Vagina (tissue), 2 donors: ENCODE data around the gene CES5A. TPM values are rescaled to one million over a fixed set of nuclear protein-coding genes. Genes with fewer than 3 reads are reported as not detected.
A peak's percentile ranks its signal among the peaks of the same experiment; 100 is the strongest.

ENCODE experiments used
- DNase-seq, 2 donors: peaks; one replicate each; pipeline ENCODE4 v3.0.0-alpha.2; 2017; ENCODE audit errors: extremely low spot score in 2 of 2
- H3K27ac ChIP-seq: fragments of 200-600 bp; sonication (generic); one replicate; pipeline ENCODE4 v1.5.1; 2019
- H3K27me3 ChIP-seq: fragments of 200-600 bp; sonication (generic); one replicate; pipeline ENCODE4 v1.5.1; 2019
- H3K36me3 ChIP-seq, 2 donors: fragments of 200-600 bp; sonication (generic); one replicate each; pipeline ENCODE4 v1.5.1; 2017 to 2019
- H3K4me1 ChIP-seq: fragments of 200-600 bp; sonication (generic); one replicate; pipeline ENCODE4 v1.5.1; 2019
- H3K4me3 ChIP-seq, 2 donors: fragments of 200-600 bp; sonication (generic); 1 replicate in 1 of 2; 2 replicates in 1 of 2; pipeline ENCODE4 v1.5.1; 2016 to 2019
- H3K9me3 ChIP-seq: fragments of 200-600 bp; sonication (generic); one replicate; pipeline ENCODE4 v1.5.1; 2019
- POLR2A ChIP-seq, 2 donors: fragments of 450-650 bp; IDR thresholded peaks; one replicate each; pipeline ENCODE4 v1.6.1; 2017; ENCODE audit warnings: antibody characterized with exemption in 2 of 2, mild to moderate bottlenecking in 2 of 2, moderate library complexity in 2 of 2
- POLR2AphosphoS5 ChIP-seq, 2 donors: sonication (generic); formaldehyde crosslinking; IDR thresholded peaks; one replicate each; pipeline ENCODE4 v1.9.0; 2017; ENCODE audit warnings: antibody characterized with exemption in 2 of 2, mild to moderate bottlenecking in 2 of 2, low read depth in 1 of 2; ENCODE audit not compliant: insufficient read depth in 1 of 2
- intact Hi-C: fragments of 100-400 bp; cut with DNase I; formaldehyde crosslinking; loops from one replicate; pipeline ENCODE4 v1.15.1; 2023
- total RNA-seq: library from RNA; depleted of rRNA; stranded (reverse); fragments of >200 nt; gene quantifications from one replicate; pipeline ENCODE4 v1.2.3, GENCODE V29; 2016
- TF ChIP-seq, protein P1 (sequence below), 3 experiments: fragments of 450-650 bp in 2 of 3; fragments of 200-600 bp in 1 of 3; sonication (generic) in 1 of 3; IDR thresholded peaks; one replicate each; pipeline ENCODE4 v1.5.1; 2017 to 2019; ENCODE audit warnings: antibody characterized with exemption in 3 of 3, mild to moderate bottlenecking in 2 of 3, moderate library complexity in 2 of 3

CES5A gene, protein sequence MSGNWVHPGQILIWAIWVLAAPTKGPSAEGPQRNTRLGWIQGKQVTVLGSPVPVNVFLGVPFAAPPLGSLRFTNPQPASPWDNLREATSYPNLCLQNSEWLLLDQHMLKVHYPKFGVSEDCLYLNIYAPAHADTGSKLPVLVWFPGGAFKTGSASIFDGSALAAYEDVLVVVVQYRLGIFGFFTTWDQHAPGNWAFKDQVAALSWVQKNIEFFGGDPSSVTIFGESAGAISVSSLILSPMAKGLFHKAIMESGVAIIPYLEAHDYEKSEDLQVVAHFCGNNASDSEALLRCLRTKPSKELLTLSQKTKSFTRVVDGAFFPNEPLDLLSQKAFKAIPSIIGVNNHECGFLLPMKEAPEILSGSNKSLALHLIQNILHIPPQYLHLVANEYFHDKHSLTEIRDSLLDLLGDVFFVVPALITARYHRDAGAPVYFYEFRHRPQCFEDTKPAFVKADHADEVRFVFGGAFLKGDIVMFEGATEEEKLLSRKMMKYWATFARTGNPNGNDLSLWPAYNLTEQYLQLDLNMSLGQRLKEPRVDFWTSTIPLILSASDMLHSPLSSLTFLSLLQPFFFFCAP
- total RNA-seq, result not detected

DNA sequence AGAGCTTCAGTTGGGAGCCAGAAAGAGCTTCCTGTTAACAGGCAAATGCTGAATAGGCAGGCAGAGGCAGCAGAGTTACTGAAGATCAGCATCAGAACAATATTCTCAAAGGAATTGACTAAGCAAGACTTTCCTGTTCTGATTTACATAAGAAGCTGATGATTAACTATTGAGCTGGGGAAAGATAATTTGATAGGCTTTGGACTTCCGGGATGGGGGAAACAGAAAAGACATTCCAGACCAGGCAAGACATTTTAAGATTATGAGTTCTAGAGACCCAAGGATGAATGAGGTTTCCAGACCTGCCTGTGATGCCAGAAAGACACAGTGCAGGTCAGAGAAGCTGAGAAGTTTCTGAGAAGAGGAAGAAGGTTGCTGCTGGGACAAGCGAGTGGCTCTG is at the start of gene CES5A:
Gene CES5A (minus strand): TSS at position 101 of the 400 bp plus-strand sequence. CDS start 152 bp downstream, outside the sequence.
- no peak within 1 kb of the TSS for H3K27ac ChIP-seq
- no peaks in the 10 kb centered on the region for H3K36me3 ChIP-seq
- no peak within 1 kb of the TSS for H3K4me3 ChIP-seq
- H3K27me3 ChIP-seq, result no peaks in the 10 kb centered on the region
- no peak for DNase-seq
- intact Hi-C loops, result no loop called here
- no peaks in the 10 kb centered on the region for H3K4me1 ChIP-seq
- TF ChIP-seq POLR2A (IDR thresholded peaks at IDR 0.05) (no peak), POLR2AphosphoS5 (IDR thresholded peaks at IDR 0.05; ENCODE audit: insufficient read depth in 1 of 2, low read depth in 1 of 2) (no peak)
- TF ChIP-seq, protein P1, sequence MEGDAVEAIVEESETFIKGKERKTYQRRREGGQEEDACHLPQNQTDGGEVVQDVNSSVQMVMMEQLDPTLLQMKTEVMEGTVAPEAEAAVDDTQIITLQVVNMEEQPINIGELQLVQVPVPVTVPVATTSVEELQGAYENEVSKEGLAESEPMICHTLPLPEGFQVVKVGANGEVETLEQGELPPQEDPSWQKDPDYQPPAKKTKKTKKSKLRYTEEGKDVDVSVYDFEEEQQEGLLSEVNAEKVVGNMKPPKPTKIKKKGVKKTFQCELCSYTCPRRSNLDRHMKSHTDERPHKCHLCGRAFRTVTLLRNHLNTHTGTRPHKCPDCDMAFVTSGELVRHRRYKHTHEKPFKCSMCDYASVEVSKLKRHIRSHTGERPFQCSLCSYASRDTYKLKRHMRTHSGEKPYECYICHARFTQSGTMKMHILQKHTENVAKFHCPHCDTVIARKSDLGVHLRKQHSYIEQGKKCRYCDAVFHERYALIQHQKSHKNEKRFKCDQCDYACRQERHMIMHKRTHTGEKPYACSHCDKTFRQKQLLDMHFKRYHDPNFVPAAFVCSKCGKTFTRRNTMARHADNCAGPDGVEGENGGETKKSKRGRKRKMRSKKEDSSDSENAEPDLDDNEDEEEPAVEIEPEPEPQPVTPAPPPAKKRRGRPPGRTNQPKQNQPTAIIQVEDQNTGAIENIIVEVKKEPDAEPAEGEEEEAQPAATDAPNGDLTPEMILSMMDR (IDR thresholded peaks at IDR 0.05), result no peak
- H3K9me3 ChIP-seq, result no peaks in the 10 kb centered on the region

DNA sequence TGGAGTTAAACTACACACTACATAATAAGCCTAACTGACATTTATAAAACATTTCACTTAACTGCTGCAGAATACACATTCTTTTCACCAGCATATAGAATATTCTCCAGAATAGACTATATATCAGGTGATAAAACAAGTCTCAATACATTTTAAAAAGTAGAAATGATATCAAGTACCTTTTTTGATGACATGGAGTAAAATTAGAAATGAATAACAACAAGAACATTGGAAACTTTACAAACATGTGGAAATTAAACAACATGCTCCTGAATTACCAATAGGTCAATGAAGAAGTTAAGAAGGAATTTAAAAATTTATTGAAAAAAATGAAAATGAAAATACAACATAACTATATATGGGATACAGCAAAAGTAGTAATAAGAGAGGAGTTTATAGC is 47.5 kb upstream of the CES5A start:
- no peak for TF ChIP-seq POLR2AphosphoS5 (IDR thresholded peaks at IDR 0.05; ENCODE audit: insufficient read depth in 1 of 2, low read depth in 1 of 2)
- TF ChIP-seq, protein P1 (IDR thresholded peaks at IDR 0.05), result no peak
- no peak for TF ChIP-seq POLR2A (IDR thresholded peaks at IDR 0.05)
- H3K4me1 ChIP-seq, result no peaks in the 10 kb centered on the region
- no peaks in the 10 kb centered on the region for H3K27me3 ChIP-seq
- peaks cover 7% of the 10 kb centered on the region for H3K9me3 ChIP-seq
- H3K4me3 ChIP-seq, result no peak overlapping the region
- DNase-seq, result no peak
- intact Hi-C loops, result no loop called here
- H3K27ac ChIP-seq, result no peak overlapping the region
- H3K36me3 ChIP-seq, result no peaks in the 10 kb centered on the region

DNA sequence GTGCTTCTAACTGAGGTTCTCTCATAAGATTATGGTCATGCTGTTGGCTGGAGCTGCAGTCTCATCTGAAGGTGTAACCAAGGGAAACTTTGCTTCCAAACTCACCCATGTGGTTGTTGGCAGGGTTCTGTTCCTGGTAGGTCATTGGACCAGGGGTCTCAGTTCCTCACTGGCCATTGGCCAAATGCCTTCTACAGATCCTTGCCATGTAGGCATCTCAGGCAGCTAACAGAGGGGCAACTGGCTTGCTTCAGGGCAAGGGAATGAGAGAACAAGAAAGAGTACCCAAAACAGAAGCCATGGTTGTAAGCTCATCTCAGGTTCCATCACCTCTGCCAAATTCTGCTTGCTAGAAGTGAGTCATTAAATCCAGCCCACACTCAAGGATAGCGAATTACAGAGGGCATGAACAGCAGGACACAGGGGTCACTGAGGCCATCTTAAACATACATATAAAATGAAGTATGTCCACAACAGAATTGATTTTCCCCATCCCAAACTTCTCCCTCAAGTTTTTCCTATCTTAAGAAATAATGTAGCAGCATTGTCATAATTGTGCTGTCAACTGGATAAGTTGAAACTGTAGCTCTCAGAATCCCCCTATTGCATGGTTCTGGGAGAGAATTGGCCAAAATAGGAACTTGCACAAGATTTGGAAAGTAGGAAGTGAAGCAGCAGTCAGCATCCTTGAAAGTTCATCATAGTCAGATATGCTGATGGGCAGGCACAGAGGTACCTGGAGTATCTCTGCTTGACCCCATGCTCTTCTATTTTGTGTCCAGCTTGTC is 42.4 kb upstream of the CES5A start:
- Histone ChIP-seq H3K27me3 (no peaks in the 10 kb centered on the region), H3K4me3 (no peak overlapping the region), H3K36me3 (no peaks in the 10 kb centered on the region), H3K9me3 (peaks cover 7% of the 10 kb centered on the region), H3K4me1 (peaks cover 25% of the 10 kb centered on the region), H3K27ac (no peak overlapping the region)
- intact Hi-C loops, result no loop called here
- peak in 1 of 2 donors; percentile 52 for DNase-seq
- TF ChIP-seq, protein P1 (IDR thresholded peaks at IDR 0.05), result no peak
- TF ChIP-seq POLR2A (IDR thresholded peaks at IDR 0.05) (no peak), POLR2AphosphoS5 (IDR thresholded peaks at IDR 0.05; ENCODE audit: insufficient read depth in 1 of 2, low read depth in 1 of 2) (no peak)

DNA sequence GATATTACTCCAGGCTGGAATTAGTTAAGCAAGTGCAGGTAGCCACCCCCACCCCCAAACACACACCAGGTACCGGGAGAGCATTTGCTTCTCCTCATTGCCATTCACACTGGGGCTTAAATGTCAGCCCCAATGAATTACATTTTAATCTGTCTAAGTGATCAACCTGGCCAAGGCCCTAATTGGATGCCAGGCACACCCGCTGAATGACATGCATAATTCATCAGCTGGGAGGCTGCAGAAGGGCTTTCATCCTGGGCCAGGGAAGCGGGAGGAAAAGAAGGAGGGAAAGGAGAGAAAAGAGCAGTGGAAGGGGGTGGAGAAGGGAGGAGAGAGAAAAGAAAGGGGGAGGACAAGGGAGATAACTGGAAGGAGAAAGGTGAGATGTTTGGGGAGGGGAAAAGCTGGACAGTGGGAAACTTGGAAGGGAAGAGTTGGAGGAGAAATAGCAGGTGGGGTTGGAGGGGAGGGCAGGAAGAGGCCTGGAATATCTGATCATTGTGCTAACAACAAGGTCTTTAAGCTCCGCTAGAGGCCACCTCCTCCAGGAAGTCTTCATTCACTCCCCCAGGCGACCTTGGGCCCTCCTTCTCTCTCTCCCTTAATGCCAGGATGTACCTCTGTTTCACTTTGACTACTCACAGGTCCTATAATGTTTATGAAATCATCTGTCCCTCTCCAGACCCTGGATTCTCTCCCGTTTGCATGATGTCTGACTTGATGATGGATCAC is 40.1 kb upstream of the CES5A start:
- peaks cover 3% of the 10 kb centered on the region for H3K9me3 ChIP-seq
- DNase-seq, result peak in 1 of 2 donors; percentile 42
- H3K36me3 ChIP-seq, result no peaks in the 10 kb centered on the region
- no peaks in the 10 kb centered on the region for H3K27me3 ChIP-seq
- intact Hi-C loops, result no loop called here
- TF ChIP-seq, protein P1 (IDR thresholded peaks at IDR 0.05), result no peak
- no peak for TF ChIP-seq POLR2A (IDR thresholded peaks at IDR 0.05)
- no peak for TF ChIP-seq POLR2AphosphoS5 (IDR thresholded peaks at IDR 0.05; ENCODE audit: insufficient read depth in 1 of 2, low read depth in 1 of 2)
- no peak overlapping the region for H3K27ac ChIP-seq
- H3K4me3 ChIP-seq, result no peak overlapping the region
- peaks cover 26% of the 10 kb centered on the region for H3K4me1 ChIP-seq
